Mesenchymal stem cell (in vitro differentiated cells and primary cell): Measurements from ENCODE around the gene CD302.
"Not testable (repeated sequence)": the region's sequence is repeated elsewhere in the genome, so short reads cannot be mapped to it uniquely, and the experiment has no call there.

ENCODE experiments used
- DNase-seq: peaks from one replicate; pipeline ENCODE4 v3.0.0-alpha.2; 2013
- H2AFZ ChIP-seq: one replicate; pipeline ENCODE4 v1.6.1; 2013; ENCODE audit warnings: low read depth, mild to moderate bottlenecking, control low read depth, inconsistent platforms, low read length, moderate library complexity
- H2AK5ac ChIP-seq: 2 replicates; pipeline ENCODE4 v1.6.1; 2013; ENCODE audit warnings: low read length, moderate library complexity, mild to moderate bottlenecking, inconsistent platforms; ENCODE audit not compliant: severe bottlenecking
- H2BK120ac ChIP-seq: one replicate; pipeline ENCODE4 v1.6.1; 2013; ENCODE audit warnings: low read depth, mild to moderate bottlenecking, inconsistent platforms, low read length, moderate library complexity
- H2BK12ac ChIP-seq, 2 experiments: one replicate each; pipeline ENCODE4 v1.6.1; 2013; ENCODE audit warnings: inconsistent platforms in 2 of 2, low read length in 2 of 2, mild to moderate bottlenecking in 2 of 2, moderate library complexity in 2 of 2, control low read depth in 1 of 2
- H2BK15ac ChIP-seq: one replicate; pipeline ENCODE4 v1.6.1; 2013; ENCODE audit warnings: mild to moderate bottlenecking, low read depth, inconsistent platforms; ENCODE audit not compliant: poor library complexity, severe bottlenecking
- H2BK5ac ChIP-seq: 2 replicates; pipeline ENCODE4 v1.6.1; 2013; ENCODE audit warnings: low read depth, mild to moderate bottlenecking, low read length, control low read depth, inconsistent platforms; ENCODE audit not compliant: poor library complexity, severe bottlenecking
- H3K14ac ChIP-seq, 2 experiments: one replicate each; pipeline ENCODE4 v1.6.1; 2013; ENCODE audit warnings: inconsistent platforms in 2 of 2, low read length in 2 of 2, control low read depth in 1 of 2, mild to moderate bottlenecking in 1 of 2, moderate library complexity in 1 of 2
- H3K18ac ChIP-seq, 2 experiments: one replicate each; pipeline ENCODE4 v1.6.1; 2013; ENCODE audit warnings: inconsistent platforms in 2 of 2, low read length in 2 of 2, control low read depth in 1 of 2, low read depth in 1 of 2, mild to moderate bottlenecking in 1 of 2
- H3K23ac ChIP-seq, 2 experiments: one replicate each; pipeline ENCODE4 v1.6.1; 2013; ENCODE audit warnings: inconsistent platforms in 2 of 2, low read length in 2 of 2, mild to moderate bottlenecking in 2 of 2, moderate library complexity in 2 of 2, control low read depth in 1 of 2
- H3K27ac ChIP-seq: 2 replicates; pipeline ENCODE4 v1.5.1; 2013; ENCODE audit warnings: mild to moderate bottlenecking, moderate library complexity, low read length, control low read depth, inconsistent platforms; ENCODE audit not compliant: poor library complexity, severe bottlenecking
- H3K27me3 ChIP-seq, 2 experiments: 2 replicates each; pipeline versions ENCODE4 v1.6.1 to v1.7.0; 2013; ENCODE audit warnings: low read length in 2 of 2, mild to moderate bottlenecking in 2 of 2, moderate library complexity in 2 of 2, control low read depth in 1 of 2, inconsistent platforms in 1 of 2; ENCODE audit not compliant: control insufficient read depth in 1 of 2, insufficient read depth in 1 of 2
- H3K36me3 ChIP-seq, 2 experiments: 2 replicates each; pipeline versions ENCODE4 v1.6.1 to v1.7.0; 2013; ENCODE audit warnings: low read length in 2 of 2, control low read depth in 1 of 2, inconsistent platforms in 1 of 2, low read depth in 1 of 2, mild to moderate bottlenecking in 1 of 2; ENCODE audit not compliant: insufficient read depth in 2 of 2, control insufficient read depth in 1 of 2
- H3K4ac ChIP-seq, 2 experiments: one replicate each; pipeline ENCODE4 v1.6.1; 2013; ENCODE audit warnings: inconsistent platforms in 2 of 2, low read length in 2 of 2, mild to moderate bottlenecking in 2 of 2, moderate library complexity in 2 of 2, control low read depth in 1 of 2, low read depth in 1 of 2
- H3K4me1 ChIP-seq: 2 replicates; pipeline ENCODE4 v1.6.1; 2013; ENCODE audit warnings: low read depth, low read length, control low read depth; ENCODE audit not compliant: control insufficient read depth, insufficient read depth
- H3K4me2 ChIP-seq: 2 replicates; pipeline ENCODE4 v1.6.1; 2013; ENCODE audit warnings: low read length, mild to moderate bottlenecking, inconsistent platforms; ENCODE audit not compliant: poor library complexity, severe bottlenecking
- H3K4me3 ChIP-seq, 2 experiments: 2 replicates each; pipeline versions ENCODE4 v1.5.1 to v1.7.0; 2013; ENCODE audit warnings: low read length in 2 of 2, mild to moderate bottlenecking in 2 of 2, control low read depth in 1 of 2, low read depth in 1 of 2; ENCODE audit not compliant: insufficient read depth in 1 of 2
- H3K79me1 ChIP-seq: replicated peaks from 2 replicates; pipeline ENCODE4 v1.6.1; 2013; ENCODE audit warnings: mild to moderate bottlenecking, control low read depth, low read length, inconsistent platforms; ENCODE audit not compliant: poor library complexity, severe bottlenecking
- H3K9ac ChIP-seq: 2 replicates; pipeline ENCODE4 v1.7.0; 2013; ENCODE audit warnings: mild to moderate bottlenecking, low read length, moderate library complexity
- H3K9me3 ChIP-seq: 2 replicates; pipeline ENCODE4 v1.7.0; 2013; ENCODE audit warnings: mild to moderate bottlenecking, low read length; ENCODE audit not compliant: control insufficient read depth
- H4K8ac ChIP-seq: one replicate; pipeline ENCODE4 v1.6.1; 2013; ENCODE audit warnings: inconsistent platforms, mild to moderate bottlenecking, low read length, moderate library complexity
- H4K91ac ChIP-seq: one replicate; pipeline ENCODE4 v1.6.1; 2013; ENCODE audit warnings: mild to moderate bottlenecking, low read length, inconsistent platforms
- WGBS: methylation state at CpG from one replicate; pipeline ENCODE4 v1.1.7; 2013; ENCODE audit warnings: mixed read lengths; 5-methylcytosine and 5-hydroxymethylcytosine counted together

The CD302 gene

DNA sequence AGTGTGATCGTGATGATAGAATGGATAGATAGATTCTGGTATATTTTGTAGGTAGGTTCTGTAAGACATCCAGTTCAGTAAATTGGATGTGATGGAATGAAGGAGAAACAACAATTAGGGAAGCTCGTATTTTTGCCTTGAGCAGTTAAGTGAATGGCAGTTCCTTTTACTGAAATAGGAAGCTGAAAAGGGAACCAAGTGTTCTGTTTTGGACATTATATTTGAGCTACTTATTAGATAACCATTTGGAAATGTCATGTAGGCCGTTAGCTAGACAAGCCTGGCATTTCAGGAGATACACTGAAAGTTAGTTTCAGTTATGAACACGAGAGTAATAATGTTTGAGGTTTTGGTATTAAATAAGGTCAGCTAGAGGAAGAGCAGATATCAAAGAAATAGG is 44.2 kb downstream of the CD302 start:
- H4K8ac ChIP-seq = no peak overlapping the region
- no peak overlapping the region for H2BK120ac ChIP-seq
- no peak overlapping the region for H3K9ac ChIP-seq
- peaks cover 13 to 92% of the 10 kb centered on the region in 2 experiments for H3K36me3 ChIP-seq
- no peak overlapping the region for H3K27ac ChIP-seq
- H2AK5ac ChIP-seq = no peak overlapping the region
- no peak overlapping the region for H2BK15ac ChIP-seq
- H3K79me1 ChIP-seq = peaks cover 2% of the 10 kb centered on the region
- H3K4me2 ChIP-seq = no peak overlapping the region
- H3K23ac ChIP-seq = no peak overlapping the region
- H3K4me1 ChIP-seq = no peaks in the 10 kb centered on the region
- 96% methylated on average over 4 of the region's 4 CpGs for WGBS
- no peak overlapping the region for H3K4me3 ChIP-seq
- no peak for DNase-seq
- H3K27me3 ChIP-seq = no peaks in the 10 kb centered on the region
- no peaks in the 10 kb centered on the region for H3K9me3 ChIP-seq
- H4K91ac ChIP-seq = no peak overlapping the region
- H3K14ac ChIP-seq = no peak overlapping the region
- H3K4ac ChIP-seq = no peak overlapping the region
- H3K18ac ChIP-seq = no peak overlapping the region
- H2AFZ ChIP-seq = no peak overlapping the region
- no peak overlapping the region for H2BK5ac ChIP-seq
- no peak overlapping the region for H2BK12ac ChIP-seq

DNA sequence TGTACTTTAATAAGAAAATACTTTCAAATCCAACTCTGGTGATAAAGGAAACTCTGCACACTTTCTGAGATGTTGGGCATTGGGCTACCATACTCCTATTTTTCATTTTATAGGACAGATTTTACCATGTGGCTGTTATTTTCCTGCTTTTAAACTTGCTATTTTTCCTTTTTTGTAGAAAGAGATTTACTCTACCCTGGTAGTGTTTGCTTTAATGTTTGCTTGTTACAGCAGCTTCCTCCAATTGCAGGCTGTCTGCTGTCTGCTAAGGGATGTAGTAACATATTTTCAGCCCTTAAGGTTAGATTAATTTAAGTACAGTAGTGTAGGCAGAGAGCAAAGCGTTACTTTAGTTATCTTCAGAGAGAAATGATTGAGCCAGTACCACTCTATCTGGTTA is 47.1 kb downstream of the CD302 start:
- Histone ChIP-seq H3K27me3 (no peaks in the 10 kb centered on the region), H3K4me2 (no peak overlapping the region), H3K4me3 (no peak overlapping the region), H2AFZ (no peak overlapping the region), H3K27ac (no peak overlapping the region), H3K18ac (no peak overlapping the region), H3K23ac (no peak overlapping the region), H2BK5ac (no peak overlapping the region), H3K4ac (no peak overlapping the region), H3K9me3 (no peaks in the 10 kb centered on the region), H4K91ac (no peak overlapping the region), H2BK120ac (no peak overlapping the region), H3K9ac (no peak overlapping the region), H3K14ac (no peak overlapping the region), H3K79me1 (peaks cover 4% of the 10 kb centered on the region), H2BK12ac (no peak overlapping the region), H2AK5ac (no peak overlapping the region), H4K8ac (no peak overlapping the region), H3K4me1 (no peaks in the 10 kb centered on the region), H3K36me3 (peaks cover 17 to 94% of the 10 kb centered on the region in 2 experiments), H2BK15ac (no peak overlapping the region)
- 100% methylated on average over 1 of the region's 1 CpG for WGBS
- DNase-seq = no peak

DNA sequence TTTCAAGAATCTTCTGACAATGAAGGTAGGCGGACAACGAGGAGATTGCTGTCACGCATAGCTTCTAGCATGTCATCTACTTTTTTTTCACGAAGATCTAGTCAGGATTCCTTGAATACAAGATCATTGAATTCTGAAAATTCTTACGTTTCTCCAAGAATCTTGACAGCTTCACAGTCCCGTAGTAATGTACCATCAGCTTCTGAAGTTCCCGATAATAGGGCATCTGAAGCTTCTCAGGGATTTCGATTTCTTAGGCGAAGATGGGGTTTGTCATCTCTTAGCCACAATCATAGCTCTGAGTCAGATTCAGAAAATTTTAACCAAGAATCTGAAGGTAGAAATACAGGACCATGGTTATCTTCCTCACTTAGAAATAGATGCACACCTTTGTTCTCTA is 49.9 kb downstream of the CD302 start:
- no peak overlapping the region for H2AFZ ChIP-seq
- no peak overlapping the region for H3K23ac ChIP-seq
- H3K4me3 ChIP-seq = no peak overlapping the region
- H3K27ac ChIP-seq = no peak overlapping the region
- no peak overlapping the region for H3K4ac ChIP-seq
- H2BK12ac ChIP-seq = no peak overlapping the region
- peaks cover 4% of the 10 kb centered on the region for H3K79me1 ChIP-seq
- H3K27me3 ChIP-seq = no peaks in the 10 kb centered on the region
- H3K4me2 ChIP-seq = no peak overlapping the region
- no peak overlapping the region for H2BK120ac ChIP-seq
- no peak overlapping the region for H3K18ac ChIP-seq
- no peak overlapping the region for H4K91ac ChIP-seq
- H3K4me1 ChIP-seq = peaks cover 3% of the 10 kb centered on the region
- H2AK5ac ChIP-seq = no peak overlapping the region
- no peak overlapping the region for H2BK5ac ChIP-seq
- no peak overlapping the region for H3K9ac ChIP-seq
- no peak for DNase-seq
- no peak overlapping the region for H3K14ac ChIP-seq
- peaks cover 14 to 93% of the 10 kb centered on the region in 2 experiments for H3K36me3 ChIP-seq
- no peak overlapping the region for H2BK15ac ChIP-seq
- no peaks in the 10 kb centered on the region for H3K9me3 ChIP-seq
- 93% methylated on average over 9 of the region's 9 CpGs for WGBS
- H4K8ac ChIP-seq = no peak overlapping the region

DNA sequence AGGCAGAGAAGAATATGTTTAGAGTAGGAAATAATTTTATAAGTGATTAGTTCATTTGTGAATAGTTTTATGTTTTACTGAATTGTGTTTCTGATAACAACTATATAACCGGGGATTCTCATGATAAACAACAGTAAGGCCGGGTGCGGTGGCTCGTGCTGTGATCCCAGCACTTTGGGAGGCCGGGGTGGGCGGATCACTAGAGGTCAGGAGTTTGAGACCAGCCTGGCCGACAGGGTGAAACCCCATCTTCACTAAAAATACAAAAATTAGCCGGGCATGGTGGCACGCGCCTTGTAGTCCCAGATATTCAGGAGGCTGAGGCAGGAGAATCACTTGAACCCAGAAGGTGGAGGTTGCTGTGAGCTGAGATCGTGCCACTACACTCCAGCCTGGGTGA is 52.8 kb downstream of the CD302 start:
- WGBS = 96% methylated on average over 10 of the region's 11 CpGs
- H3K9ac ChIP-seq, H2BK12ac ChIP-seq, H3K4me3 ChIP-seq, H2AFZ ChIP-seq, H4K8ac ChIP-seq, H3K4ac ChIP-seq, H3K9me3 ChIP-seq, H3K18ac ChIP-seq, H2BK120ac ChIP-seq, H3K14ac ChIP-seq, H3K23ac ChIP-seq, H2BK15ac ChIP-seq, DNase-seq, H3K4me2 ChIP-seq, H3K79me1 ChIP-seq, H2AK5ac ChIP-seq, H3K27me3 ChIP-seq, H3K4me1 ChIP-seq, H4K91ac ChIP-seq, H3K27ac ChIP-seq, H2BK5ac ChIP-seq: not testable (repeated sequence)
- peaks cover 17 to 93% of the 10 kb centered on the region in 2 experiments for H3K36me3 ChIP-seq
